ENCODE measurements around the gene MKRN2OS. TPM values are rescaled to one million over a fixed set of nuclear protein-coding genes. Genes with fewer than 3 reads are reported as not detected.

Gene MKRN2OS
- total RNA-seq, 1 donor from 2014 or later, result 2.3 TPM

GRCh38 chr3:12513694-12514446, 31.4 kb downstream of the MKRN2OS start:
- no peak for DNase-seq (ENCODE audit: low spot score)

GRCh38 chr3:12512534-12513118, 32.7 kb downstream of the MKRN2OS start:
- no peak for DNase-seq (ENCODE audit: low spot score)

DNA sequence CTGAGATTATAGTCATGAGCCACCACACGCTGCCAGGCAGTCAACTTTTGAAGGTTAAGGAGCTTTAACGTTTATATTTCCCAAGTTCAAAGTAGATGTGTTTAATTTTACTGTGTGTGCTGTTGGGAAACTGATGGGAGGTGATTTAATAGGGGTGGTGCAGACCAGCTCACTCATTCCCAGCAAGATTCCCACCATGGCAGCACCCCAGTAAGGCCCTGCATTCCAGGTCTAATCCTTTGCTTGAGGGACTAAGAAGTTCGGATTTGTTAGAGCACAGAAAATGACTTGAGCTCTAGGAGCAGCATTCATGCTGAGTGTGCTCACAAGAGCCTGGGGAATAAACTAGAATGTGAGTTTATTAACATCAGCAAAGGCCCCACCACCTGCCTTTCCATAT, 35.8 kb downstream of the MKRN2OS start:
- DNase-seq (ENCODE audit: low spot score), result no peak

GRCh38 chr3:12508291-12508700, 37.0 kb downstream of the MKRN2OS start:
- DNase-seq (ENCODE audit: low spot score), result no peak

DNA sequence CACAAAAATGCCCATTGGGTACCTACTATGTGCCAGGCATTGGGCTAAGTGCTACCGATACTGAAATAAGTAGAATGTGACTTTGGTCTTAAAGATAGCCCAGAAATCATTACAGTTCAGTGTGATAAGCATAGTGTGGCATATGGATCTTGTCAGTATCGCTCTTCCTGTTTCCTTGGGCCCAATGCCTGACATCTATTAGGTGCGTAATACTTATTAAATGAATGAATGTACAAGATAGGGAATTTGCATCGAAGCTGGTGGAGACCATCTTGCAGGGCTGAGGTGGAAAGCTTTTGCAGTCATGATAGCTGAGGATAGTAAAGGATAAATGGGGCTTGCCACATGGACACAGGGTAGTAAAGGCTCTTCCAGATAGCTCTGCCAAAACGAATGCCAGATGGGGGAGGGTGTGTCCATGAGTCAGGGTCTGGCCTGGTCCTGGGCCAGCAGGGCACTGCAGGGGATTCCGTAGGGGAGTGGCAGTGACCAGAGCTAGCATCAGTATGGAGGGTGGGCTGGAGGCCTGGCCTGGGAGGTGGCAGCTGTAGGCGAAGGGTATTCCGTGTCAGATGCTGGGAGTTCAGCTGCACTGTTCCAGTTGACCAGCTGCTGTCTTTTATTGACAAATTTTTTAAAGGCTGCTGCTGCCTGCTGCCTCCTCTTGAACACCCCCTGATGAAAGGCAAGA, 37.6 kb downstream of the MKRN2OS start:
- DNase-seq (ENCODE audit: low spot score), result no peak

- no peak for DNase-seq (ENCODE audit: low spot score)
These were observed 39.0 kb downstream of the MKRN2OS start for GRCh38 chr3:12506201-12506709.

GRCh38 chr3:12503126-12503957, 42.0 kb downstream of the MKRN2OS start:
- DNase-seq (ENCODE audit: low spot score), result no peak

- no peak for DNase-seq (ENCODE audit: low spot score)
These were observed 43.8 kb downstream of the MKRN2OS start for GRCh38 chr3:12501360-12502020.

- DNase-seq (ENCODE audit: low spot score), result no peak
These were observed 45.8 kb downstream of the MKRN2OS start for GRCh38 chr3:12499474-12499873.

DNA sequence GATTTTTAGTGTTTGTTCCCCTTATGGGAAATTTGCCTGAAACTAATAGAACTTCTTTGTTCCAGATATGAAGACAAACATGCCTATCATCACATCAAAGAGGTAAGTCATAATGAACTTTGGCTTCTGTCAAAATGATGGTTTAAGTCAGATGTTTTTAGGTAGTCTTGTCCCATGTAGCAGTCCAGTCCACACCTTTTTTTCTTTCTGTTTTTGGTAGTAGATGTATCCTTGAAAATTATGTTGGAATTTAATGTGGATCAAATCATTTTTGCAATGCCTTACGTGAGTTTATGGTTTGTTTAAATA, 48.9 kb downstream of the MKRN2OS start:
- DNase-seq (ENCODE audit: low spot score), result no peak

GRCh38 chr3:12495749-12496452, 49.4 kb downstream of the MKRN2OS start:
- no peak for DNase-seq (ENCODE audit: low spot score)

- no peak for DNase-seq (ENCODE audit: low spot score)
These were observed 54.8 kb downstream of the MKRN2OS start for GRCh38 chr3:12490547-12490946.

DNA sequence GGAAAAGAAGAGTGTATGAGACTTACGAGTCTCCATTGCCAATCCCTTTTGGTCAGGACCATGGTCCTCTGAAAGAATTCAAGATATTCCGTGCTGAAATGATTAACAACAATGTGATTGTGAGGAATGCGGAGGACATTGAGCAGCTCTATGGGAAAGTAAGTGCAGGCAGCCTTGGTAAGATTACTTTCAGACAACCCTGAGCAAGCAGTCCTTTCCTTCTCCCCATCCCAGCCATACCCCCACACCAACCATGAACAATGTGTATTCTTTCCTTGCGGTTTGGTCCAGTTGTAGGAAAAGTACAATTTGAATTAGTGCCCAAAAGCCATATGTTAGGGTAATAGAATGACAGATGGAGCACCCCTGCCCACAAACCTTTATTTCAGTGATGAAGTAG, 55.5 kb downstream of the MKRN2OS start:
- no peak for DNase-seq (ENCODE audit: low spot score)

Other genes with a start within 250 kb of the MKRN2OS start
- 52.6 TPM for gene TSEN2, start 61.0 kb downstream of the MKRN2OS start, total RNA-seq
- gene MKRN2, start 11.6 kb upstream of the MKRN2OS start, total RNA-seq, result 24.5 TPM
- gene RAF1, start 118.6 kb upstream of the MKRN2OS start, total RNA-seq, result 95.5 TPM
- 63.3 TPM for gene TMEM40, start 213.8 kb upstream of the MKRN2OS start, total RNA-seq